IMR-90 (cell line): Measurements from ENCODE around the gene MX1. TPM values are rescaled to one million over a fixed set of nuclear protein-coding genes. Genes with fewer than 3 reads are reported as not detected.

Source experiments
- ATAC-seq: fragments of 200-7000 bp; cut with Tn5 transposase; 2 replicates; pipeline ENCODE4 v1.9.1; 2020; ENCODE audit warnings: low read depth, mild to moderate bottlenecking, moderate library complexity
- BruUV-seq: library from RNA; stranded (reverse); fragments of 400-500 nt; replicated peaks from 2 replicates; lab custom pipeline; 2021; lab: Mats Ljungman, UMichigan
- CTCF ChIA-PET: fragments of 300-600 bp; formaldehyde crosslinking; extraction: SDS; loops from one replicate; lab custom pipeline; 2021; ENCODE audit warnings: antibody characterized with exemption; lab: Yijun Ruan, JAX
- POLR2A ChIA-PET: fragments of 300-600 bp; sonication (Branson Sonifier 250); formaldehyde crosslinking; loops from one replicate; lab custom pipeline; 2022; ENCODE audit warnings: antibody characterized with exemption; ENCODE audit not compliant: unreplicated experiment; lab: Charles Lee
- DNase-seq: peaks from one replicate; pipeline ENCODE4 v3.0.0; 2013
- H2AFZ ChIP-seq: replicated peaks from 2 replicates; pipeline ENCODE3; 2013; ENCODE audit warnings: low read length, mild to moderate bottlenecking; ENCODE audit not compliant: poor library complexity
- H2AK5ac ChIP-seq: 2 replicates; pipeline ENCODE4 v1.6.1; 2013; ENCODE audit warnings: low read depth, low read length, inconsistent platforms
- H2AK9ac ChIP-seq: replicated peaks from 2 replicates; pipeline ENCODE3; 2013; ENCODE audit warnings: mild to moderate bottlenecking, low read depth, low read length, moderate library complexity; ENCODE audit not compliant: poor library complexity
- H2BK120ac ChIP-seq: 2 replicates; pipeline ENCODE4 v1.6.1; 2013; ENCODE audit warnings: low read depth, low read length, inconsistent platforms
- H2BK15ac ChIP-seq: 3 replicates; pipeline ENCODE4 v1.6.1; 2013; ENCODE audit warnings: low read depth, low read length, inconsistent platforms
- H2BK20ac ChIP-seq: 2 replicates; pipeline ENCODE4 v1.6.1; 2013; ENCODE audit warnings: low read depth, mild to moderate bottlenecking, inconsistent platforms, low read length, moderate library complexity
- H2BK5ac ChIP-seq: 2 replicates; pipeline ENCODE4 v1.6.1; 2013; ENCODE audit warnings: mild to moderate bottlenecking, low read depth, low read length, inconsistent platforms; ENCODE audit not compliant: poor library complexity, severe bottlenecking
- H3K14ac ChIP-seq: replicated peaks from 2 replicates; pipeline ENCODE4 v1.6.1; 2013; ENCODE audit warnings: low read depth, low read length, inconsistent platforms
- H3K18ac ChIP-seq: 2 replicates; pipeline ENCODE4 v1.6.1; 2013; ENCODE audit warnings: low read depth, low read length, control low read depth
- H3K23ac ChIP-seq: 2 replicates; pipeline ENCODE4 v1.6.1; 2013; ENCODE audit warnings: low read depth, low read length, inconsistent platforms
- H3K27ac ChIP-seq: 2 replicates; pipeline ENCODE4 v1.5.1; 2013; ENCODE audit warnings: mild to moderate bottlenecking, control low read depth, low read length; ENCODE audit not compliant: insufficient read depth
- H3K27me3 ChIP-seq: 2 replicates; pipeline ENCODE4 v1.6.1; 2013; ENCODE audit warnings: low read length; ENCODE audit not compliant: control insufficient read depth, insufficient read depth
- H3K36me3 ChIP-seq: 2 replicates; pipeline ENCODE4 v1.6.1; 2013; ENCODE audit warnings: low read length, mixed read lengths; ENCODE audit not compliant: control insufficient read depth, insufficient read depth
- H3K4ac ChIP-seq: 2 replicates; pipeline ENCODE4 v1.6.1; 2013; ENCODE audit warnings: low read depth, low read length, inconsistent platforms
- H3K4me1 ChIP-seq: 2 replicates; pipeline ENCODE4 v1.6.1; 2013; ENCODE audit warnings: low read length, mixed read lengths; ENCODE audit not compliant: control insufficient read depth, insufficient read depth
- H3K4me2 ChIP-seq: 2 replicates; pipeline ENCODE4 v1.6.1; 2013; ENCODE audit warnings: low read depth, mild to moderate bottlenecking, control low read depth, low read length, moderate library complexity
- H3K4me3 ChIP-seq: 2 replicates; pipeline ENCODE4 v1.5.1; 2013; ENCODE audit warnings: low read depth, mild to moderate bottlenecking, control low read depth, low read length, moderate library complexity; ENCODE audit not compliant: insufficient read depth
- H3K56ac ChIP-seq: 2 replicates; pipeline ENCODE4 v1.6.1; 2013; ENCODE audit warnings: low read length, inconsistent platforms; ENCODE audit not compliant: insufficient read depth; ENCODE audit errors: extremely low read depth
- H3K79me1 ChIP-seq, 2 experiments: 2 replicates each; pipeline ENCODE4 v1.6.1; 2013; ENCODE audit warnings: low read length in 2 of 2, inconsistent platforms in 1 of 2, low read depth in 1 of 2
- H3K9ac ChIP-seq: 2 replicates; pipeline ENCODE4 v1.6.1; 2013; ENCODE audit warnings: low read depth, low read length, control low read depth
- H3K9me1 ChIP-seq: 2 replicates; pipeline ENCODE4 v1.6.1; 2013; ENCODE audit warnings: low read length, inconsistent platforms; ENCODE audit not compliant: insufficient read depth
- H3K9me3 ChIP-seq: 2 replicates; pipeline ENCODE4 v1.6.1; 2013; ENCODE audit warnings: low read length; ENCODE audit not compliant: control insufficient read depth, insufficient read depth
- H4K20me1 ChIP-seq: 2 replicates; pipeline ENCODE4 v1.6.1; 2013; ENCODE audit warnings: low read length, inconsistent platforms; ENCODE audit not compliant: insufficient read depth
- H4K5ac ChIP-seq: 2 replicates; pipeline ENCODE4 v1.6.1; 2013; ENCODE audit warnings: mild to moderate bottlenecking, low read depth, low read length, control low read depth
- H4K8ac ChIP-seq, 2 experiments: 2 replicates each; pipeline ENCODE4 v1.6.1; 2013; ENCODE audit warnings: low read depth in 2 of 2, low read length in 2 of 2, control low read depth in 1 of 2, inconsistent platforms in 1 of 2
- H4K91ac ChIP-seq: 2 replicates; pipeline ENCODE4 v1.6.1; 2013; ENCODE audit warnings: low read depth, low read length, inconsistent platforms; ENCODE audit not compliant: insufficient read depth
- BHLHE40 ChIP-seq: fragments of 150-350 bp; IDR thresholded peaks from 2 replicates; pipeline ENCODE4 v1.6.1; 2016; ENCODE audit warnings: mild to moderate bottlenecking, low read depth, low read length
- CEBPB ChIP-seq: IDR thresholded peaks from 2 replicates; pipeline ENCODE4 v1.6.1; 2012; ENCODE audit warnings: low read depth, low read length, improper control_type of control experiment
- CHD1 ChIP-seq: IDR thresholded peaks from 2 replicates; pipeline ENCODE4 v1.6.1; 2012; ENCODE audit warnings: low read depth, low read length, improper control_type of control experiment
- MAFK ChIP-seq: IDR thresholded peaks from 2 replicates; pipeline ENCODE4 v1.6.1; 2012; ENCODE audit warnings: low read depth, low read length, improper control_type of control experiment
- MAZ ChIP-seq: IDR thresholded peaks from 2 replicates; pipeline ENCODE4 v1.6.1; 2012; ENCODE audit warnings: low read depth, mild to moderate bottlenecking, low read length, improper control_type of control experiment, moderate library complexity, borderline replicate concordance
- MXI1 ChIP-seq: IDR thresholded peaks from 2 replicates; pipeline ENCODE4 v1.6.1; 2012; ENCODE audit warnings: low read depth, mild to moderate bottlenecking, low read length, moderate library complexity, borderline replicate concordance
- NFE2L2 ChIP-seq: fragments of 150-350 bp; IDR thresholded peaks from 2 replicates; pipeline ENCODE4 v1.6.1; 2016; ENCODE audit warnings: low read depth, mild to moderate bottlenecking, low read length
- POLR2A ChIP-seq: IDR thresholded peaks from 2 replicates; pipeline ENCODE4 v1.6.1; 2012; ENCODE audit warnings: mild to moderate bottlenecking, low read depth, low read length
- RAD21 ChIP-seq: IDR thresholded peaks from 2 replicates; pipeline ENCODE4 v1.6.1; 2012; ENCODE audit warnings: low read length, improper control_type of control experiment
- RCOR1 ChIP-seq: IDR thresholded peaks from 2 replicates; pipeline ENCODE4 v1.6.1; 2012; ENCODE audit warnings: mild to moderate bottlenecking, low read length, improper control_type of control experiment; ENCODE audit not compliant: insufficient replicate concordance
- RFX5 ChIP-seq: IDR thresholded peaks from 2 replicates; pipeline ENCODE4 v1.8.0; 2012; ENCODE audit warnings: low read depth, mild to moderate bottlenecking, low read length, moderate library complexity
- SMC3 ChIP-seq: fragments of 150-350 bp; IDR thresholded peaks from 2 replicates; pipeline ENCODE4 v1.6.1; 2016; ENCODE audit warnings: low read depth, mild to moderate bottlenecking, antibody characterized with exemption, low read length, moderate library complexity
- USF2 ChIP-seq: fragments of 150-350 bp; IDR thresholded peaks from 2 replicates; pipeline ENCODE4 v1.6.1; 2017; ENCODE audit warnings: mild to moderate bottlenecking, antibody characterized with exemption, low read length, low read depth
- WGBS, 2 experiments: methylation state at CpG; one replicate each; pipeline versions ENCODE4 v1.1.5 to v1.1.7; 2013; ENCODE audit warnings: missing lambda C conversion rate in 2 of 2; ENCODE audit not compliant: insufficient read length in 1 of 2; ENCODE audit errors: extremely low coverage in 2 of 2; 5-methylcytosine and 5-hydroxymethylcytosine counted together
- dilution Hi-C: fragments of 300-500 bp; cut with HindIII; formaldehyde crosslinking; loops from one replicate; pipeline ENCODE4 v1.14.3; 2018; ENCODE audit warnings: low sequenced_read_pairs; ENCODE audit not compliant: unreplicated experiment
- in situ Hi-C: fragments of 300-500 bp; cut with MboI; formaldehyde crosslinking; loops from 3 replicates; pipeline ENCODE4 v1.14.3; 2019; ENCODE audit warnings: low sequenced_read_pairs, inconsistent platforms, mixed read lengths
- intact Hi-C: fragments of 100-400 bp; cut with micrococcal nuclease; formaldehyde crosslinking; loops from 2 replicates; pipeline ENCODE4 v1.10.0; 2022
- polyA plus RNA-seq, 3 experiments: library from polyadenylated mRNA; depleted of rRNA; stranded (reverse); fragments of >200 nt; gene quantifications; 2 replicates each; pipeline ENCODE4 v1.2.3, GENCODE V29; 2012; ENCODE audit warnings: low replicate concordance in 1 of 3
- total RNA-seq: library from RNA; depleted of rRNA; stranded (reverse); fragments of >200 nt; gene quantifications from 2 replicates; pipeline ENCODE4 v1.2.3, GENCODE V29; 2012
- TF ChIP-seq, protein P1 (sequence below): fragments of 150-350 bp; IDR thresholded peaks from 2 replicates; pipeline ENCODE4 v1.6.1; 2016; ENCODE audit warnings: low read depth, mild to moderate bottlenecking, low read length, moderate library complexity, borderline replicate concordance

The MX1 gene
- total and polyA plus RNA-seq, 2 of the 4 experiments (the other 2 are of a cell fraction) = 1.0 to 2.5 TPM

DNA sequence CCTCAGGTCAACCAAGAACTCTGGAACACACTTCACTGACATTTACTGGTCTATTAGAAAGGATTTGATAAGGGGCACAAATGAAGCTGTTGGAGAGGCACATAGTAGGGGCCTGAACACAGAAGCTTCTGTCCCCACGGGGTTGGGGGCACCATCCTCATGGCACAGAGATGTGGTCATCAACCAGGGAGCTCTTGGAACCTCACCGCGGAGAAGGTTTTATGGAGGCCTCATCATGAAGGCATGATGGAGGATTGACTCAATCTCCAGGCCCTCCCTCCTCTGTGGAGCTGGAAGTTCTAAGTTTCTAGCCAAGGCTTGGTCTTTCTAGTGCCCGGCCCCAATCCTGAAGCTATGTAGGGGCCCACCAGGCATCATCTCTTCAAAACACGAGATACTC, 23.6 kb downstream of the MX1 start:
- H3K79me1 ChIP-seq = no peaks in the 10 kb centered on the region
- H4K5ac ChIP-seq = no peak overlapping the region
- intact Hi-C loops (no loop called here), in situ Hi-C loops (loop anchor here (10.0 kb wide), 1 partner anchor 325 kb away; no protein-coding TSS in a partner anchor), dilution Hi-C loops (no loop called here)
- no peak overlapping the region for H2AK9ac ChIP-seq
- DNase-seq = no peak
- no peaks in the 10 kb centered on the region for H3K36me3 ChIP-seq
- no peaks in the 10 kb centered on the region for H3K9me3 ChIP-seq
- BruUV-seq = no TSS peak
- no peak overlapping the region for H2BK20ac ChIP-seq
- H3K27ac ChIP-seq = no peak overlapping the region
- H3K9me1 ChIP-seq = no peaks in the 10 kb centered on the region
- no peak overlapping the region for H3K9ac ChIP-seq
- TF ChIP-seq RCOR1 = no peak
- TF ChIP-seq BHLHE40 = no peak
- TF ChIP-seq NFE2L2 = no peak
- TF ChIP-seq RAD21 = no peak
- TF ChIP-seq MXI1 = no peak
- no peak for TF ChIP-seq MAZ
- TF ChIP-seq POLR2A = no peak
- TF ChIP-seq MAFK = no peak
- no peak for TF ChIP-seq RFX5
- no peak for TF ChIP-seq USF2
- TF ChIP-seq CHD1 = no peak
- TF ChIP-seq CEBPB = no peak
- TF ChIP-seq, protein P1, sequence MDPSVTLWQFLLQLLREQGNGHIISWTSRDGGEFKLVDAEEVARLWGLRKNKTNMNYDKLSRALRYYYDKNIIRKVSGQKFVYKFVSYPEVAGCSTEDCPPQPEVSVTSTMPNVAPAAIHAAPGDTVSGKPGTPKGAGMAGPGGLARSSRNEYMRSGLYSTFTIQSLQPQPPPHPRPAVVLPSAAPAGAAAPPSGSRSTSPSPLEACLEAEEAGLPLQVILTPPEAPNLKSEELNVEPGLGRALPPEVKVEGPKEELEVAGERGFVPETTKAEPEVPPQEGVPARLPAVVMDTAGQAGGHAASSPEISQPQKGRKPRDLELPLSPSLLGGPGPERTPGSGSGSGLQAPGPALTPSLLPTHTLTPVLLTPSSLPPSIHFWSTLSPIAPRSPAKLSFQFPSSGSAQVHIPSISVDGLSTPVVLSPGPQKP = no peak
- no peak for TF ChIP-seq SMC3
- H2BK120ac ChIP-seq = no peak overlapping the region
- no peaks in the 10 kb centered on the region for H3K27me3 ChIP-seq
- WGBS, 2 experiments = no CpG with 5 or more reads among the region's 5 CpGs
- H3K4ac ChIP-seq = no peak overlapping the region
- ChIA-PET CTCF (no interaction called here), POLR2A (no interaction called here)
- H4K20me1 ChIP-seq = no peaks in the 10 kb centered on the region
- H4K8ac ChIP-seq = no peak overlapping the region
- no peak overlapping the region for H2BK5ac ChIP-seq
- no peak overlapping the region for H3K18ac ChIP-seq
- H3K23ac ChIP-seq = no peak overlapping the region
- H3K4me1 ChIP-seq = no peaks in the 10 kb centered on the region
- no peak overlapping the region for H4K91ac ChIP-seq
- no peak overlapping the region for H2AK5ac ChIP-seq
- H2BK15ac ChIP-seq = no peak overlapping the region
- no peak overlapping the region for H3K4me3 ChIP-seq
- no peak overlapping the region for H3K14ac ChIP-seq
- no peak for ATAC-seq
- no peak overlapping the region for H3K4me2 ChIP-seq
- H2AFZ ChIP-seq = no peak overlapping the region
- H3K56ac ChIP-seq = no peak overlapping the region
